Lower leg skin (tissue), 3 donors: ENCODE data around the gene TRPM2.

Source experiments
- CTCF ChIP-seq, 3 donors: fragments of 450-650 bp; IDR thresholded peaks; one replicate each; pipeline ENCODE4 v1.5.1; 2016; ENCODE audit warnings: antibody characterized with exemption in 3 of 3, mild to moderate bottlenecking in 3 of 3, moderate library complexity in 2 of 3
- POLR2A ChIP-seq, 2 donors: fragments of 450-650 bp; IDR thresholded peaks; one replicate each; pipeline ENCODE4 v1.6.1; 2016 to 2017; ENCODE audit warnings: antibody characterized with exemption in 2 of 2, mild to moderate bottlenecking in 1 of 2, moderate library complexity in 1 of 2

- TF ChIP-seq CTCF (IDR thresholded peaks at IDR 0.05) (no peak), POLR2A (IDR thresholded peaks at IDR 0.05) (no peak)
These were observed 13.3 kb downstream of the TRPM2 start for GRCh38 chr21:44366586-44367211.
